WTC11 (cell line): ENCODE data around the gene LDB2. TPM values are rescaled to one million over a fixed set of nuclear protein-coding genes. Genes with fewer than 3 reads are reported as not detected.

Experiments
- ATAC-seq: fragments of 200-7000 bp; cut with Tn5 transposase; 2 replicates; pipeline ENCODE4 v1.10.0; 2021; ENCODE audit warnings: mild to moderate bottlenecking, moderate library complexity
- CTCF ChIA-PET: fragments of 300-600 bp; sonication (Branson Sonifier 250); formaldehyde crosslinking; loops from one replicate; lab custom pipeline; 2021; ENCODE audit warnings: antibody characterized with exemption; lab: Charles Lee
- POLR2A ChIA-PET: fragments of 350-600 bp; sonication (Branson Sonifier 250); formaldehyde crosslinking; loops from one replicate; lab custom pipeline; 2021; ENCODE audit warnings: antibody characterized with exemption; lab: Charles Lee
- DNase-seq: peaks from one replicate; pipeline ENCODE4 v3.0.0; 2021; ENCODE audit warnings: low spot score
- H3K27ac Mint-ChIP-seq: 2 replicates; pipeline ENCODE4 v1.8.0; 2021; ENCODE audit warnings: mixed read lengths
- H3K27me3 Mint-ChIP-seq: 2 replicates; pipeline ENCODE4 v1.8.0; 2021; ENCODE audit warnings: low read depth, mild to moderate bottlenecking, moderate library complexity, mixed read lengths
- H3K36me3 Mint-ChIP-seq: 2 replicates; pipeline ENCODE4 v1.8.0; 2021; ENCODE audit warnings: mixed read lengths
- H3K4me1 Mint-ChIP-seq: 2 replicates; pipeline ENCODE4 v1.8.0; 2022; ENCODE audit warnings: mixed read lengths
- H3K4me3 Mint-ChIP-seq: 2 replicates; pipeline ENCODE4 v1.8.0; 2021; ENCODE audit warnings: mild to moderate bottlenecking, moderate library complexity, mixed read lengths
- H3K9me3 Mint-ChIP-seq: 2 replicates; pipeline ENCODE4 v1.8.0; 2021; ENCODE audit warnings: mixed read lengths
- ATF6 ChIP-seq: sonication (generic); formaldehyde crosslinking; IDR thresholded peaks from 2 replicates; pipeline ENCODE4 v1.8.1; 2023; ENCODE audit warnings: mild to moderate bottlenecking, missing genetic modification reagents
- CREB1 ChIP-seq: sonication (generic); formaldehyde crosslinking; IDR thresholded peaks from 2 replicates; pipeline ENCODE4 v1.8.0; 2023; ENCODE audit warnings: mild to moderate bottlenecking, missing genetic modification reagents
- ETV6 ChIP-seq: sonication (generic); formaldehyde crosslinking; IDR thresholded peaks from 2 replicates; pipeline ENCODE4 v1.8.1; 2022; ENCODE audit warnings: mild to moderate bottlenecking, missing genetic modification reagents
- GTF2I ChIP-seq: fragments of 250-450 bp; sonication (Bioruptor Pico); conservative IDR thresholded peaks from 2 replicates; pipeline ENCODE4 v1.4.0; 2021; ENCODE audit warnings: mild to moderate bottlenecking
- IRF2 ChIP-seq: sonication (generic); formaldehyde crosslinking; IDR thresholded peaks from 2 replicates; pipeline ENCODE4 v1.8.0; 2022; ENCODE audit warnings: low read depth, missing genetic modification reagents, borderline replicate concordance
- JAZF1 ChIP-seq: fragments of 250-450 bp; sonication (Bioruptor Pico); IDR thresholded peaks from 2 replicates; pipeline ENCODE4 v1.9.0; 2021; ENCODE audit warnings: moderate library complexity, mild to moderate bottlenecking, inconsistent platforms
- PRRX2 ChIP-seq: fragments of 250-450 bp; sonication (Bioruptor Pico); IDR thresholded peaks from 2 replicates; pipeline ENCODE4 v1.8.0; 2021; ENCODE audit warnings: mild to moderate bottlenecking
- RELA ChIP-seq: sonication (generic); formaldehyde crosslinking; IDR thresholded peaks from 2 replicates; pipeline ENCODE4 v1.8.1; 2022; ENCODE audit warnings: missing genetic modification reagents, mild to moderate bottlenecking, borderline replicate concordance
- TCF7 ChIP-seq: sonication (generic); formaldehyde crosslinking; IDR thresholded peaks from 2 replicates; pipeline ENCODE4 v1.8.0; 2022; ENCODE audit warnings: mild to moderate bottlenecking, low read depth, missing genetic modification reagents, moderate library complexity
- TP53 ChIP-seq: sonication (generic); formaldehyde crosslinking; IDR thresholded peaks from 2 replicates; pipeline ENCODE4 v1.8.1; 2023; ENCODE audit warnings: mild to moderate bottlenecking, missing genetic modification reagents
- ZNF232 ChIP-seq: sonication (generic); formaldehyde crosslinking; IDR thresholded peaks from 2 replicates; pipeline ENCODE4 v1.8.0; 2022; ENCODE audit warnings: mild to moderate bottlenecking, missing genetic modification reagents
- ZNF281 ChIP-seq: sonication (generic); formaldehyde crosslinking; IDR thresholded peaks from 2 replicates; pipeline ENCODE4 v1.8.0; 2023; ENCODE audit warnings: mild to moderate bottlenecking, missing genetic modification reagents
- ZNF416 ChIP-seq: fragments of 250-450 bp; sonication (Bioruptor Pico); IDR thresholded peaks from 2 replicates; pipeline ENCODE4 v1.9.0; 2021; ENCODE audit warnings: mild to moderate bottlenecking, inconsistent platforms
- total RNA-seq: library from RNA; stranded (reverse); gene quantifications from 3 replicates; pipeline ENCODE4 v1.2.3, GENCODE V29; 2021
- TF ChIP-seq, protein P1 (sequence below): fragments of 200-600 bp; IDR thresholded peaks from 2 replicates; pipeline ENCODE4 v1.8.0; 2022; ENCODE audit warnings: antibody characterized with exemption
- TF ChIP-seq, protein P2 (sequence below): sonication (generic); formaldehyde crosslinking; IDR thresholded peaks from 2 replicates; pipeline ENCODE4 v1.8.1; 2022; ENCODE audit warnings: mild to moderate bottlenecking, moderate library complexity, missing genetic modification reagents
- TF ChIP-seq, protein P3 (sequence below): sonication (generic); formaldehyde crosslinking; IDR thresholded peaks from 2 replicates; pipeline ENCODE4 v1.8.0; 2022; ENCODE audit warnings: mild to moderate bottlenecking, missing genetic modification reagents
- TF ChIP-seq, protein P4 (sequence below): sonication (generic); formaldehyde crosslinking; IDR thresholded peaks from 2 replicates; pipeline ENCODE4 v1.8.1; 2022; ENCODE audit warnings: low read depth, mild to moderate bottlenecking, moderate library complexity, missing genetic modification reagents, borderline replicate concordance
- TF ChIP-seq, protein P5 (sequence below): fragments of 250-450 bp; sonication (Bioruptor Pico); IDR thresholded peaks from 2 replicates; pipeline ENCODE4 v1.9.0; 2021; ENCODE audit warnings: mild to moderate bottlenecking, borderline replicate concordance

LDB2 gene
- total RNA-seq, 1 experiment from 2014 or later, result 62.4 TPM

DNA sequence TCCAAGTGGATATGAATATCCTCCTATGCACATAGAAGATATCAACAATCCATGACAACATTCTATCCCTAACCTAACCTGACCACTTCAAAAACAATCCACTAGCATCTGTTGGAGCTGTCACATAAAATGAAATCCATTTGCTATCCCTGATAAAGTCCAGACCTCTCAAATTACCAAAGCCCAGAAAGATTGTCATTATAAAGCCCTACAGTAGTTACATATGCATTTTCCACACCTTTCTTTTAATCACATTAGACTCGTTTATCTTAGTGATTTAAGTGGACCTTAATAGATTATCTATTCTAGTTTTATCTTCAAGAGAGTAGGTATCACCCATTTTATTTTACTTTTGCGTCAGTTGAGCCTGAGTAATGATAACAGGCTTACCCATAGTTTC is 30.6 kb downstream of the LDB2 start:
- TF ChIP-seq PRRX2 (CRISPR knock-in tag), result no peak
- TF ChIP-seq ATF6, result no peak
- no peak for TF ChIP-seq IRF2 (CRISPR knock-in tag)
- TF ChIP-seq ZNF281, result no peak
- TF ChIP-seq GTF2I (CRISPR knock-in tag), result no peak
- TF ChIP-seq, protein P1, sequence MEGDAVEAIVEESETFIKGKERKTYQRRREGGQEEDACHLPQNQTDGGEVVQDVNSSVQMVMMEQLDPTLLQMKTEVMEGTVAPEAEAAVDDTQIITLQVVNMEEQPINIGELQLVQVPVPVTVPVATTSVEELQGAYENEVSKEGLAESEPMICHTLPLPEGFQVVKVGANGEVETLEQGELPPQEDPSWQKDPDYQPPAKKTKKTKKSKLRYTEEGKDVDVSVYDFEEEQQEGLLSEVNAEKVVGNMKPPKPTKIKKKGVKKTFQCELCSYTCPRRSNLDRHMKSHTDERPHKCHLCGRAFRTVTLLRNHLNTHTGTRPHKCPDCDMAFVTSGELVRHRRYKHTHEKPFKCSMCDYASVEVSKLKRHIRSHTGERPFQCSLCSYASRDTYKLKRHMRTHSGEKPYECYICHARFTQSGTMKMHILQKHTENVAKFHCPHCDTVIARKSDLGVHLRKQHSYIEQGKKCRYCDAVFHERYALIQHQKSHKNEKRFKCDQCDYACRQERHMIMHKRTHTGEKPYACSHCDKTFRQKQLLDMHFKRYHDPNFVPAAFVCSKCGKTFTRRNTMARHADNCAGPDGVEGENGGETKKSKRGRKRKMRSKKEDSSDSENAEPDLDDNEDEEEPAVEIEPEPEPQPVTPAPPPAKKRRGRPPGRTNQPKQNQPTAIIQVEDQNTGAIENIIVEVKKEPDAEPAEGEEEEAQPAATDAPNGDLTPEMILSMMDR, result no peak
- no peak for TF ChIP-seq CREB1 (CRISPR knock-in tag)
- TF ChIP-seq ZNF232 (CRISPR knock-in tag), result no peak
- TF ChIP-seq ZNF416 (CRISPR knock-in tag), result no peak
- no peak for TF ChIP-seq ETV6 (CRISPR knock-in tag)
- TF ChIP-seq, protein P2, sequence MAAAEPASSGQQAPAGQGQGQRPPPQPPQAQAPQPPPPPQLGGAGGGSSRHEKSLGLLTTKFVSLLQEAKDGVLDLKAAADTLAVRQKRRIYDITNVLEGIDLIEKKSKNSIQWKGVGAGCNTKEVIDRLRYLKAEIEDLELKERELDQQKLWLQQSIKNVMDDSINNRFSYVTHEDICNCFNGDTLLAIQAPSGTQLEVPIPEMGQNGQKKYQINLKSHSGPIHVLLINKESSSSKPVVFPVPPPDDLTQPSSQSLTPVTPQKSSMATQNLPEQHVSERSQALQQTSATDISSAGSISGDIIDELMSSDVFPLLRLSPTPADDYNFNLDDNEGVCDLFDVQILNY (CRISPR knock-in tag), result no peak
- TF ChIP-seq RELA (CRISPR knock-in tag), result no peak
- TF ChIP-seq, protein P3, sequence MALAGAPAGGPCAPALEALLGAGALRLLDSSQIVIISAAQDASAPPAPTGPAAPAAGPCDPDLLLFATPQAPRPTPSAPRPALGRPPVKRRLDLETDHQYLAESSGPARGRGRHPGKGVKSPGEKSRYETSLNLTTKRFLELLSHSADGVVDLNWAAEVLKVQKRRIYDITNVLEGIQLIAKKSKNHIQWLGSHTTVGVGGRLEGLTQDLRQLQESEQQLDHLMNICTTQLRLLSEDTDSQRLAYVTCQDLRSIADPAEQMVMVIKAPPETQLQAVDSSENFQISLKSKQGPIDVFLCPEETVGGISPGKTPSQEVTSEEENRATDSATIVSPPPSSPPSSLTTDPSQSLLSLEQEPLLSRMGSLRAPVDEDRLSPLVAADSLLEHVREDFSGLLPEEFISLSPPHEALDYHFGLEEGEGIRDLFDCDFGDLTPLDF (CRISPR knock-in tag), result no peak
- TF ChIP-seq TCF7 (CRISPR knock-in tag), result no peak
- TF ChIP-seq, protein P4, sequence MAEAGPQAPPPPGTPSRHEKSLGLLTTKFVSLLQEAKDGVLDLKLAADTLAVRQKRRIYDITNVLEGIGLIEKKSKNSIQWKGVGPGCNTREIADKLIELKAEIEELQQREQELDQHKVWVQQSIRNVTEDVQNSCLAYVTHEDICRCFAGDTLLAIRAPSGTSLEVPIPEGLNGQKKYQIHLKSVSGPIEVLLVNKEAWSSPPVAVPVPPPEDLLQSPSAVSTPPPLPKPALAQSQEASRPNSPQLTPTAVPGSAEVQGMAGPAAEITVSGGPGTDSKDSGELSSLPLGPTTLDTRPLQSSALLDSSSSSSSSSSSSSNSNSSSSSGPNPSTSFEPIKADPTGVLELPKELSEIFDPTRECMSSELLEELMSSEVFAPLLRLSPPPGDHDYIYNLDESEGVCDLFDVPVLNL (CRISPR knock-in tag), result no peak
- TF ChIP-seq, protein P5, sequence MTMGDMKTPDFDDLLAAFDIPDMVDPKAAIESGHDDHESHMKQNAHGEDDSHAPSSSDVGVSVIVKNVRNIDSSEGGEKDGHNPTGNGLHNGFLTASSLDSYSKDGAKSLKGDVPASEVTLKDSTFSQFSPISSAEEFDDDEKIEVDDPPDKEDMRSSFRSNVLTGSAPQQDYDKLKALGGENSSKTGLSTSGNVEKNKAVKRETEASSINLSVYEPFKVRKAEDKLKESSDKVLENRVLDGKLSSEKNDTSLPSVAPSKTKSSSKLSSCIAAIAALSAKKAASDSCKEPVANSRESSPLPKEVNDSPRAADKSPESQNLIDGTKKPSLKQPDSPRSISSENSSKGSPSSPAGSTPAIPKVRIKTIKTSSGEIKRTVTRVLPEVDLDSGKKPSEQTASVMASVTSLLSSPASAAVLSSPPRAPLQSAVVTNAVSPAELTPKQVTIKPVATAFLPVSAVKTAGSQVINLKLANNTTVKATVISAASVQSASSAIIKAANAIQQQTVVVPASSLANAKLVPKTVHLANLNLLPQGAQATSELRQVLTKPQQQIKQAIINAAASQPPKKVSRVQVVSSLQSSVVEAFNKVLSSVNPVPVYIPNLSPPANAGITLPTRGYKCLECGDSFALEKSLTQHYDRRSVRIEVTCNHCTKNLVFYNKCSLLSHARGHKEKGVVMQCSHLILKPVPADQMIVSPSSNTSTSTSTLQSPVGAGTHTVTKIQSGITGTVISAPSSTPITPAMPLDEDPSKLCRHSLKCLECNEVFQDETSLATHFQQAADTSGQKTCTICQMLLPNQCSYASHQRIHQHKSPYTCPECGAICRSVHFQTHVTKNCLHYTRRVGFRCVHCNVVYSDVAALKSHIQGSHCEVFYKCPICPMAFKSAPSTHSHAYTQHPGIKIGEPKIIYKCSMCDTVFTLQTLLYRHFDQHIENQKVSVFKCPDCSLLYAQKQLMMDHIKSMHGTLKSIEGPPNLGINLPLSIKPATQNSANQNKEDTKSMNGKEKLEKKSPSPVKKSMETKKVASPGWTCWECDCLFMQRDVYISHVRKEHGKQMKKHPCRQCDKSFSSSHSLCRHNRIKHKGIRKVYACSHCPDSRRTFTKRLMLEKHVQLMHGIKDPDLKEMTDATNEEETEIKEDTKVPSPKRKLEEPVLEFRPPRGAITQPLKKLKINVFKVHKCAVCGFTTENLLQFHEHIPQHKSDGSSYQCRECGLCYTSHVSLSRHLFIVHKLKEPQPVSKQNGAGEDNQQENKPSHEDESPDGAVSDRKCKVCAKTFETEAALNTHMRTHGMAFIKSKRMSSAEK (CRISPR knock-in tag), result no peak
- no peak for TF ChIP-seq JAZF1 (CRISPR knock-in tag)
- no peak for TF ChIP-seq TP53 (CRISPR knock-in tag)
- TF ChIP-seq, all 79 proteins: peak for 0
- no peaks in the 10 kb centered on the region for H3K27me3 Mint-ChIP-seq
- ChIA-PET CTCF (no interaction called here), POLR2A (no interaction called here)
- H3K36me3 Mint-ChIP-seq, result peaks cover 12% of the 10 kb centered on the region
- ATAC-seq, result no peak
- no peak overlapping the region for H3K4me3 Mint-ChIP-seq
- peaks cover 13% of the 10 kb centered on the region for H3K9me3 Mint-ChIP-seq
- H3K4me1 Mint-ChIP-seq, result peaks cover 34% of the 10 kb centered on the region
- H3K27ac Mint-ChIP-seq, result no peak overlapping the region
- DNase-seq, result no peak
